MM.1S (cell line): Measurements from ENCODE around the gene CEACAM6.
"Not testable (repeated sequence)": the region's sequence is repeated elsewhere in the genome, so short reads cannot be mapped to it uniquely, and the experiment has no call there.

ENCODE experiments used
- DNase-seq: peaks from one replicate; pipeline ENCODE4 v3.0.0-alpha.2; 2015
- H2AFZ ChIP-seq: fragments of 300-600 bp; sonication (generic); 2 replicates; pipeline ENCODE4 v1.6.0; 2016; ENCODE audit warnings: antibody characterized with exemption, low read length
- H3F3A ChIP-seq: fragments of 300-600 bp; sonication (generic); 2 replicates; pipeline ENCODE4 v1.6.1; 2016; ENCODE audit warnings: mild to moderate bottlenecking, antibody characterized with exemption, low read length, moderate library complexity, mixed read lengths; ENCODE audit not compliant: insufficient read depth
- H3K27ac ChIP-seq: fragments of 300-600 bp; sonication (generic); 2 replicates; pipeline ENCODE4 v1.5.1; 2016; ENCODE audit warnings: mild to moderate bottlenecking, low read length
- H3K27me3 ChIP-seq: fragments of 300-600 bp; sonication (generic); replicated peaks from 2 replicates; pipeline ENCODE4 v1.6.0; 2016; ENCODE audit warnings: low read length; ENCODE audit not compliant: insufficient read depth
- H3K36me3 ChIP-seq: fragments of 300-600 bp; sonication (generic); replicated peaks from 2 replicates; pipeline ENCODE4 v1.6.1; 2016; ENCODE audit warnings: mild to moderate bottlenecking, low read length, mixed read lengths; ENCODE audit not compliant: insufficient read depth
- H3K4me1 ChIP-seq: fragments of 300-600 bp; sonication (generic); 2 replicates; pipeline ENCODE4 v1.6.1; 2016; ENCODE audit warnings: low read length, mixed read lengths
- H3K4me2 ChIP-seq: fragments of 300-600 bp; sonication (generic); 2 replicates; pipeline ENCODE4 v1.6.0; 2016; ENCODE audit warnings: low read depth, low read length
- H3K4me3 ChIP-seq: fragments of 300-600 bp; sonication (generic); 2 replicates; pipeline ENCODE4 v1.5.1; 2016; ENCODE audit warnings: low read length, mixed read lengths
- H3K79me2 ChIP-seq: fragments of 300-600 bp; sonication (generic); 2 replicates; pipeline ENCODE4 v1.6.1; 2016; ENCODE audit warnings: mixed run types, low read length, mixed read lengths
- H3K9ac ChIP-seq: fragments of 300-600 bp; sonication (generic); 2 replicates; pipeline ENCODE4 v1.6.1; 2016; ENCODE audit warnings: low read length, mixed read lengths
- H3K9me2 ChIP-seq: fragments of 300-600 bp; sonication (generic); replicated peaks from 2 replicates; pipeline ENCODE4 v1.6.1; 2016; ENCODE audit warnings: mild to moderate bottlenecking, low read length, mixed read lengths; ENCODE audit not compliant: insufficient read depth
- H3K9me3 ChIP-seq: fragments of 300-600 bp; sonication (generic); replicated peaks from 2 replicates; pipeline ENCODE4 v1.6.1; 2016; ENCODE audit warnings: mild to moderate bottlenecking, low read length, mixed read lengths; ENCODE audit not compliant: insufficient read depth
- H4K20me1 ChIP-seq: fragments of 300-600 bp; sonication (generic); 2 replicates; pipeline ENCODE4 v1.6.1; 2016; ENCODE audit warnings: mild to moderate bottlenecking, low read length, moderate library complexity, mixed read lengths; ENCODE audit not compliant: insufficient read depth
- EZH2 ChIP-seq: fragments of 300-600 bp; sonication (generic); optimal IDR thresholded peaks from 2 replicates; pipeline ENCODE3; 2017; ENCODE audit warnings: low read depth, mild to moderate bottlenecking, antibody characterized with exemption, low read length, mixed read lengths
- EZH2phosphoT487 ChIP-seq: fragments of 300-600 bp; sonication (generic); IDR thresholded peaks from 2 replicates; pipeline ENCODE4 v1.6.1; 2018; ENCODE audit warnings: antibody characterized with exemption, low read length
- TF ChIP-seq, protein P1 (sequence below): fragments of 300-600 bp; sonication (generic); IDR thresholded peaks from 2 replicates; pipeline ENCODE4 v1.5.1; 2016; ENCODE audit warnings: antibody characterized with exemption, low read length, mixed read lengths

The CEACAM6 gene

DNA sequence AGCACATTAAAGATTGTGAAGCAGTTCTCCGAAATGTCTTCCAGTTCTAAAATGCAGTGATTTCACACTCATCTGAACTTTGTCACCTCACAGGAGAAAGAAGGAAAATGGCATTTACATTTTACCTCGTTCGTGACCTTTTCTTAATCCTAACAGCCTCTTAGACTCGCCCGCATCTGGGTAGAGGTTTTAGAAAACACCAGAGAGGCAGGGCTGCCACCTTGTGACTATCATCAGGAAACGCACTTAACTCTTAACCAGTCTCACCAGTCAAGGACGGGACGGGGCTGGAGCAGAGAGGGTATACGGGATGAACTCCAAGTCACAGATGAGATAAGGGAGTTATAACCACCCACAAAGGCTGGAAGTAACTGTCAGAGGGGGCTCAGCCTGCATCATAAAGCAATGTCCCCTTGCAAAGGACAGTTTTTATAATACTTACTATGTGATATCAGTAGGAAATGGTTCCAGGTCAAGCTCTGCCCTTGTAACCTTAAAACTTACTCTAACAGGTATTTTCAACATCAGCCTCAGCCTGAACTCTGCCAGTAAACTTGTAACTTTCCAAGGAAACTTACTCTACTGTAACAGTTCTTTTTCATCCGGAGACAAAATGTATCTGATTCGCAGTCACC lies 8.6 kb upstream of the CEACAM6 start:
- H2AFZ ChIP-seq: no peak overlapping the region
- no peaks in the 10 kb centered on the region for H4K20me1 ChIP-seq
- peak; percentile 53 for DNase-seq
- no peak overlapping the region for H3K4me2 ChIP-seq
- no peaks in the 10 kb centered on the region for H3F3A ChIP-seq
- no peak overlapping the region for H3K9ac ChIP-seq
- no peaks in the 10 kb centered on the region for H3K9me3 ChIP-seq
- no peak overlapping the region for H3K27ac ChIP-seq
- H3K4me3 ChIP-seq: no peak overlapping the region
- H3K79me2 ChIP-seq: no peaks in the 10 kb centered on the region
- no peaks in the 10 kb centered on the region for H3K36me3 ChIP-seq
- TF ChIP-seq EZH2: no peak
- TF ChIP-seq, protein P1, sequence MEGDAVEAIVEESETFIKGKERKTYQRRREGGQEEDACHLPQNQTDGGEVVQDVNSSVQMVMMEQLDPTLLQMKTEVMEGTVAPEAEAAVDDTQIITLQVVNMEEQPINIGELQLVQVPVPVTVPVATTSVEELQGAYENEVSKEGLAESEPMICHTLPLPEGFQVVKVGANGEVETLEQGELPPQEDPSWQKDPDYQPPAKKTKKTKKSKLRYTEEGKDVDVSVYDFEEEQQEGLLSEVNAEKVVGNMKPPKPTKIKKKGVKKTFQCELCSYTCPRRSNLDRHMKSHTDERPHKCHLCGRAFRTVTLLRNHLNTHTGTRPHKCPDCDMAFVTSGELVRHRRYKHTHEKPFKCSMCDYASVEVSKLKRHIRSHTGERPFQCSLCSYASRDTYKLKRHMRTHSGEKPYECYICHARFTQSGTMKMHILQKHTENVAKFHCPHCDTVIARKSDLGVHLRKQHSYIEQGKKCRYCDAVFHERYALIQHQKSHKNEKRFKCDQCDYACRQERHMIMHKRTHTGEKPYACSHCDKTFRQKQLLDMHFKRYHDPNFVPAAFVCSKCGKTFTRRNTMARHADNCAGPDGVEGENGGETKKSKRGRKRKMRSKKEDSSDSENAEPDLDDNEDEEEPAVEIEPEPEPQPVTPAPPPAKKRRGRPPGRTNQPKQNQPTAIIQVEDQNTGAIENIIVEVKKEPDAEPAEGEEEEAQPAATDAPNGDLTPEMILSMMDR: peak; percentile 56
- no peaks in the 10 kb centered on the region for H3K9me2 ChIP-seq
- peaks cover 81% of the 10 kb centered on the region for H3K27me3 ChIP-seq
- H3K4me1 ChIP-seq: no peaks in the 10 kb centered on the region

DNA sequence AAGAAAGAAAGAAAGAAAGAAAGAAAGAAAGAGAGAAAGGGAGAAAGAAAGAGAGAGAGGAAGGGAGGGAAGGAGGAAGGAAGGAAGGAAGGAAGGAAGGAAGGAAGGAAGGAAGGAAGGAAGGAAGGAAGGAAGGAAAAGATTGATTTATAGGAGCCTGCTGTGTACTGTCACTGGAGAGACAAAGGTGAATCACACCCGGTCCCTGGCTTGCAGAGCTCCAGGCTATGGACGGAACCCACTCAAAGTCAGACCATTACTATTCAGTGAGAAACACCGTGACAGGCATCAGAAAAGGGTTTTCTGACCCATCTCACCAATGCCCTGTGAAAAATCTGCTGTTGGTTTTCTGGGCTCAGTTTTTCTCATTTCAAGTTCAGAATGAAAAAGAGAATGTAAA lies 7.3 kb upstream of the CEACAM6 start:
- Histone ChIP-seq H3K36me3 (no peaks in the 10 kb centered on the region), H3K27me3 (peaks cover 83% of the 10 kb centered on the region), H3K4me3 (no peak overlapping the region), H2AFZ (no peak overlapping the region), H3K79me2 (no peaks in the 10 kb centered on the region), H3K4me1 (no peaks in the 10 kb centered on the region), H3K4me2 (no peak overlapping the region), H3K9me3 (no peaks in the 10 kb centered on the region), H3K9ac (no peak overlapping the region), H4K20me1 (no peaks in the 10 kb centered on the region), H3K9me2 (no peaks in the 10 kb centered on the region), H3F3A (no peaks in the 10 kb centered on the region), H3K27ac (no peak overlapping the region)
- TF ChIP-seq EZH2 (no peak), EZH2phosphoT487 (no peak)
- TF ChIP-seq, protein P1: no peak
- no peak for DNase-seq

DNA sequence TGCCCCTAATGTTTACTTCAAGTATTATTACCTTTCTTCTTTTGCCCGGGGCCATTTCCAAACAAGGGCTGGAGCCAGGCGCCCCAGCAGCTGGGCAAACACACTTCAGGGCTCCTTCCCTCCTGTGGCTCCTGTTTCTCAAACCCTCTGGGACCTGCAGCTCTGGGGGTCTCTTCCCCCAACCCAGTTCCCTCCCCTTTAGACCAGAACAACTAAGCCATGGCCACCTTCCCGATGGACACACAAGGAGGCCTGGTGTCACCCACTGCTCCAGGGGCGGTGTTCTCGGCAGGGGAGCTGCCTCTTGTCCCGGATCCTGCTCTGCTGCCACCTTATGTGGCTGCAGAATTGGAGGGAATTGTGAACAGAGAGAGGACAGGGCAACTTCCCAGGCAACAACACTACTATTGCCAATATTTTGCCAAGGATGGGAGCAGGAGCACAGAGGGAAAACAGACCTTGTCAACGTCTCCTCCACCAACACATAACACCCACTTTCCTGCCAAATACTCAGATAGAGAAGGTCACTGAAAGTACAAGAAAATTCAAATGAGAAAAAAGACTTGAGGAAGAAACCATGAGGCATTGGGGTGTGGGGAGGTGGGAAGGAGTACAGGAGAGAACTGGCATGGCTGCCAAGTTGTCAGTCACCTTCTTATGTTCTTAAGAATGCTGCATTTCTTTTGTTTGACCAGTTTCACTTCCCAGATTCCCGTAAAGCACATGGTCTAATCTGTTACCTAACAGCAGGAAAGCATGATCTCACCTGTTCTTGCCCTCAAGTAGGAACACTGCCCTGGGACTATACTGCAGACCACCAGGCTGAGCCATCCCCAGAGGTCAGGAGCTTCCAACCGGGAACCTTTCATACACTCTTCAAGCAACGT lies 4.8 kb upstream of the CEACAM6 start:
- not testable (repeated sequence) for H3K9me2 ChIP-seq, H3K4me3 ChIP-seq, H3K36me3 ChIP-seq, H3K9me3 ChIP-seq, H3K4me1 ChIP-seq, H3K9ac ChIP-seq, H3K79me2 ChIP-seq, H2AFZ ChIP-seq, H3K27ac ChIP-seq, DNase-seq, H3F3A ChIP-seq, H3K4me2 ChIP-seq, H4K20me1 ChIP-seq
- peaks cover 73% of the 10 kb centered on the region for H3K27me3 ChIP-seq

DNA sequence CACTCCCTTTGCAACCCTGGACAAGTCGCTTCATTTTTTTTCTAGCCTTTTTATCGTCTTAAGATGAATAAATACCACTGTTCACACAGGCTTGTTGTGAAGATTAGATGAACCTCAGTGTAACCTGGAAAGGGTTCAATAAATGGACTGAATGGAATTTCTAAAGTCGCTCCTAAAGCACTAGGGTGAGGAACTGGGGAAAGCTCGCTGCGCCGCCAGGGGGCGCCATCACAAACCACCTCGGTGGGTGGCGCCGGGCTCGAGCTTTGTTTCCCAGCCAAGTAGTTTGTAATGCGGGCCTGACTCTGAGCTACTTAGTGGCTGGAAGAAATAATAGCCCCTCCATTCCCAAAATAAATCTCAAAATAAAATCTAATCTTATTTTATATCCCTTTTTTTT lies 2.2 kb upstream of the CEACAM6 start:
- H3K4me3 ChIP-seq: no peak overlapping the region
- no peaks in the 10 kb centered on the region for H3K9me3 ChIP-seq
- H3K4me1 ChIP-seq: no peaks in the 10 kb centered on the region
- H3K27me3 ChIP-seq: peaks cover 67% of the 10 kb centered on the region
- peak; percentile 50 for DNase-seq
- H3K9me2 ChIP-seq: no peaks in the 10 kb centered on the region
- H4K20me1 ChIP-seq: no peaks in the 10 kb centered on the region
- no peak overlapping the region for H3K9ac ChIP-seq
- H3K27ac ChIP-seq: no peak overlapping the region
- H3K36me3 ChIP-seq: no peaks in the 10 kb centered on the region
- no peak overlapping the region for H3K4me2 ChIP-seq
- no peaks in the 10 kb centered on the region for H3K79me2 ChIP-seq
- no peak overlapping the region for H2AFZ ChIP-seq
- TF ChIP-seq EZH2: no peak
- TF ChIP-seq, protein P1: peak; percentile 83
- H3F3A ChIP-seq: no peaks in the 10 kb centered on the region
